Left ventricle myocardium inferior (tissue), 1 donor: ENCODE measurements around the gene DCAF6. TPM values are rescaled to one million over a fixed set of nuclear protein-coding genes. Genes with fewer than 3 reads are reported as not detected.

ENCODE experiments used
- DNase-seq: peaks from one replicate; pipeline ENCODE4 v3.0.0-alpha.2; 2020
- H3K27ac ChIP-seq: fragments of 200-600 bp; replicated peaks from 2 replicates; pipeline ENCODE4 v1.8.0; 2021
- H3K27me3 ChIP-seq: fragments of 200-600 bp; 2 replicates; pipeline ENCODE4 v1.8.0; 2021; ENCODE audit warnings: low read depth
- H3K36me3 ChIP-seq: fragments of 200-600 bp; 2 replicates; pipeline ENCODE4 v1.8.0; 2021
- H3K4me1 ChIP-seq: fragments of 200-600 bp; 2 replicates; pipeline ENCODE4 v1.8.0; 2021
- H3K4me3 ChIP-seq: fragments of 200-600 bp; 2 replicates; pipeline ENCODE4 v1.8.0; 2021; ENCODE audit warnings: mild to moderate bottlenecking, moderate library complexity
- H3K9me3 ChIP-seq: fragments of 200-600 bp; replicated peaks from 2 replicates; pipeline ENCODE4 v1.8.0; 2021
- CTCF ChIP-seq: fragments of 200-600 bp; IDR thresholded peaks from 2 replicates; pipeline ENCODE4 v1.8.0; 2021; ENCODE audit warnings: antibody characterized with exemption, mild to moderate bottlenecking, borderline replicate concordance
- intact Hi-C: fragments of 100-400 bp; cut with micrococcal nuclease; formaldehyde crosslinking; loops from one replicate; pipeline ENCODE4 v1.11.0; 2022
- total RNA-seq: library from RNA; stranded (reverse); fragmentation: NEBNext Ultra II Directional; extraction: Animal tissue kit (Norgen Biotek cat#: 25700); gene quantifications from one replicate; pipeline ENCODE4 v1.2.1, GENCODE V29; 2021
- donor health status: DM: no; HTN: yes; CAD: no; lungs with severe emphysema.

DCAF6 gene
- total RNA-seq, 1 donor from 2014 or later = 196 TPM

DNA sequence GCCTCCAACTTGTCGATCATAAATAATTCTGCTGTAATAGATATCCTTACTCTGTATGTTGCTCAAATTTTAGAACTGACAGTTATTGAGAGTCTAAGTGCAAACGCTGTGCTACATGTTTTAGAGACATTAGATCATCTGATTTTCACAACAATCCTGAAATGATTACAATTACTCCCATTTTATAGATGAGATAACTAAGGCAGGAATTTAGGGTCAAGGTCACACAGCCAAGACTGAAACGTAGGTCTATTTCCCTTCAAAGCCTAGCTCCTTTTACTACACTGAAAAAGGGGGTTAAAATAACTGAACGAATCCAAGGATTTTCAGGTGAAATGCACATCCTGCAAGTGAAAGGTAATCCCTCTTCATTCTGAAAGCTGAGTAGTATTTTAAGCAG, 2.7 kb upstream of the DCAF6 start:
- Histone ChIP-seq H3K4me3 (peak overlapping the region; percentile 94), H3K4me1 (peaks cover 86% of the 10 kb centered on the region), H3K9me3 (no peaks in the 10 kb centered on the region), H3K27me3 (no peaks in the 10 kb centered on the region), H3K36me3 (no peaks in the 10 kb centered on the region), H3K27ac (peak overlapping the region; percentile 97)
- DNase-seq = no peak
- intact Hi-C loops = no loop called here
- TF ChIP-seq CTCF = no peak

DNA sequence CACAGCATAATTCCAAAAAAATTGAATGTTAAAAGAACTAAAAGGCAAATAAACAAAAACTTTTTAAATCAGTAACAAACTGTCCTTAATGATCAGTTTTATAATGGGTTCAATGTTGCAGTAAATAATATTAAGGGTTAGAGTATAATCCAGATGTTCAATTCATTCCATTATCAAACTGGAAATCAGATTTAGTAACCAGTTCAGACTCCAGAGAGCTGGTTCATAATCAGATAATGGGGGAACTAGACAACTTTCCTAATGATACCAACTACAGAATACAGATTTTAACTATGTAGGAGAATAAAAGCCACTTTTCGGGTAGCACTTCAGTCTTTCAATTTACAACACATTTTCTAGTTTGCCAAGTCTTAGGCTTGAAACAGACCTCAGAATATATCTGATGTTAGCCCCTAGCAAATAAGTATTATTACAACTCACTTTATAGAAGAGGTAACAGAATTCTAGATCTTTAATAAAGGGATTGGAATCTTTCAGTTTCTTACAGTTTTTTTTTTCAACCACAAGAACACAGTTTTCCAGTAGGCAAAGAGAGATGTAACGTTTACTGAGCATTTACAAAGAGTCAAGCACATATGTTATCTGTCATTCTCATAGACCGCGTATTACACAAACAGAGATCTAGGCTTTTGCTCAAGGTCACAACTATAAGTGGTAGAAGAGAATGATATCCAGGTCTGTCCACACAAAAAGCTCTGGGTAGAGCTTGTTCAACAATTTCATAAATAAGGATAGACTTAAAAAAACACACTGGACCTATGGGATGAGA, 1.9 kb upstream of the DCAF6 start:
- intact Hi-C loops = no loop called here
- TF ChIP-seq CTCF = no peak
- Histone ChIP-seq H3K9me3 (no peaks in the 10 kb centered on the region), H3K27ac (peak overlapping the region; percentile 97), H3K36me3 (no peaks in the 10 kb centered on the region), H3K4me3 (peak overlapping the region; percentile 94), H3K27me3 (no peaks in the 10 kb centered on the region), H3K4me1 (peaks cover 89% of the 10 kb centered on the region)
- DNase-seq = no peak

DNA sequence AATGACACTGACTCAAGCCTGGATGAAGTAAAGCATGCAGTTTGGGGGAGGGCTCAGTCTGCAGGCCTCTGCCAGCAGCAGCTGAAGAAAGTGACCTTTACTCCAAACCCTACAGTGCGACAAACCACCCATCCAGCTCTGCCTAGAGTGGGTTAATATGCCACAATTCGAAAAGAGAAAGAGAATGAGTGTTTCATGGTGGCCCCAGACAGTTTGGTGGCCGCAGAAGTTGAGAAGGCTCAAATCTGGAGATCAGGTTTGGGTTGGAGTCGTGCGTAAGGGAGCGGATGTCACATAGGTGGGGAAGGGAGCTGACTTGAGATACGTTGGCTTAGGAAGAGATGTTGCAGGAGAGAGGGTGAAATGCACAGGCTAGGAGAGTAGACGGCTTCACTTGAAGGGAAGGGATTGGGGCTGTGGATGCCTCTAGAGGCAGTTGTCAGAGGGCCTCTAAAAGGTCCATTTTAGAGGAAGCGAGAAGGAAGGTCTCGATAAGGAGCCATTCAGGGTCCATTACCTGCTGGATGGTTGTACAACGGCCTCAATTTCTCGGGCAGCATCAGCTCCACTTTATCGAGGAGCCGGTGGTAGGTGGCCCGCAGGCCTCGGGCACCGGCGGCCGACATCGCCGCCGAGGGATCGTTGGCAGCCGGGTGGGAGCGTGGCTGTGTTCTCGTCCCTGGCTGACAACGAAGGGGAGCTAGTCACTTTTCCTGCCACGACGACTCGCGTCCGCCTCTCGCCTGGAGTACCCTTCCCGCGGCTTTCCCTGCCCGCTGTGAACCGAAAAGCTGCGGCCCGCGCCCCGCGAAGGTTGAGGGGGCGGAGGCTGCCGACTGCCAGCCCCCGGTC, 1.0 kb upstream of the DCAF6 start:
- intact Hi-C loops = no loop called here
- peak overlapping the region; percentile 97 for H3K27ac ChIP-seq
- H3K4me3 ChIP-seq = peak overlapping the region; percentile 94
- no peaks in the 10 kb centered on the region for H3K9me3 ChIP-seq
- TF ChIP-seq CTCF = no peak
- DNase-seq = no peak
- no peaks in the 10 kb centered on the region for H3K27me3 ChIP-seq
- peaks cover 88% of the 10 kb centered on the region for H3K4me1 ChIP-seq
- no peaks in the 10 kb centered on the region for H3K36me3 ChIP-seq

GRCh38 chr1:167936930-167937708, 636 bp downstream of the DCAF6 start, which contains the start of gene MPC2:
Gene MPC2, minus strand, starts transcription at chr1:167937072. Its CDS starts 1,231 bp downstream, at chr1:167935841.
- intact Hi-C loops = no loop called here
- TF ChIP-seq CTCF = no peak
- Histone ChIP-seq H3K27me3 (no peaks in the 10 kb centered on the region), H3K36me3 (peaks cover 4% of the 10 kb centered on the region), H3K4me1 (peaks cover 87% of the 10 kb centered on the region), H3K4me3 (peak within 1 kb of the TSS; percentile 94), H3K9me3 (no peaks in the 10 kb centered on the region), H3K27ac (peak within 1 kb of the TSS; percentile 97)
- peak; percentile 80 for DNase-seq

- DNase-seq = no peak
- no peaks in the 10 kb centered on the region for H3K9me3 ChIP-seq
- H3K4me1 ChIP-seq = peaks cover 83% of the 10 kb centered on the region
- H3K27me3 ChIP-seq = no peaks in the 10 kb centered on the region
- no peak for TF ChIP-seq CTCF
- intact Hi-C loops = no loop called here
- H3K27ac ChIP-seq = peak overlapping the region; percentile 97
- peaks cover 5% of the 10 kb centered on the region for H3K36me3 ChIP-seq
- peak overlapping the region; percentile 94 for H3K4me3 ChIP-seq
Observed at GRCh38 chr1:167937709-167938010, 1.2 kb downstream of the DCAF6 start.
